K562 treated with DMSO at 1 percent for 24 hours (cell line): ENCODE data around the gene G6PC1. TPM values are rescaled to one million over a fixed set of nuclear protein-coding genes. Genes with fewer than 3 reads are reported as not detected.

Experiments
- total RNA-seq: library from RNA; unstranded; fragments of 300-600 nt; gene quantifications from 2 replicates; pipeline ENCODE4 v1.2.3, GENCODE V29; 2022; ENCODE audit warnings: low read depth; ENCODE audit not compliant: insufficient read depth

Gene G6PC1
- total RNA-seq = not detected in 2 replicates

GRCh38 chr17:42900460-42901331 lies at the start of gene G6PC1:
Gene G6PC1 (plus strand): TSS chr17:42900799. CDS start chr17:42900877, 78 bp downstream.

GRCh38 chr17:42850954-42851353 lies 49.6 kb upstream of the G6PC1 start, which contains the start of gene AOC3:
Gene AOC3 (plus strand): TSS chr17:42851199. CDS start chr17:42851344, 145 bp downstream.

Other genes starting within 250 kb of the G6PC1 start
- not detected in 2 replicates for gene TUBG2, start 241.5 kb upstream of the G6PC1 start, total RNA-seq
- 60.2 and 68.6 TPM in 2 replicates for gene PLEKHH3, start 223.8 kb upstream of the G6PC1 start, total RNA-seq
- gene CCR10, start 219.0 kb upstream of the G6PC1 start, total RNA-seq = 14.6 and 19.4 TPM in 2 replicates
- gene CNTNAP1, start 218.3 kb upstream of the G6PC1 start, total RNA-seq = 3.1 TPM in 2 replicates
- gene EZH1, start 155.8 kb upstream of the G6PC1 start, total RNA-seq = 16.8 and 17.2 TPM in 2 replicates
- not detected in 2 replicates for gene RAMP2, start 139.6 kb upstream of the G6PC1 start, total RNA-seq
- gene VPS25, start 127.3 kb upstream of the G6PC1 start, total RNA-seq = 155 and 161 TPM in 2 replicates
- 6.2 and 6.8 TPM in 2 replicates for gene WNK4, start 120.2 kb upstream of the G6PC1 start, total RNA-seq
- 66.2 and 80.9 TPM in 2 replicates for gene COA3, start 102.1 kb upstream of the G6PC1 start, total RNA-seq
- 0.37 and 0.80 TPM in 2 replicates for gene CNTD1, start 101.9 kb upstream of the G6PC1 start, total RNA-seq
- gene BECN1, start 76.5 kb upstream of the G6PC1 start, total RNA-seq = 39.2 and 41.3 TPM in 2 replicates
- 115 and 117 TPM in 2 replicates for gene PSME3, start 67.4 kb upstream of the G6PC1 start, total RNA-seq
- gene AOC2, start 56.2 kb upstream of the G6PC1 start, total RNA-seq = 2.2 and 2.9 TPM in 2 replicates
- gene AOC3, start 49.6 kb upstream of the G6PC1 start, total RNA-seq = 1.7 and 2.0 TPM in 2 replicates
- 23.9 and 24.7 TPM in 2 replicates for gene AARSD1, start 63.7 kb downstream of the G6PC1 start, total RNA-seq
- 0.73 and 1.0 TPM in 2 replicates for gene PTGES3L, start 79.3 kb downstream of the G6PC1 start, total RNA-seq
- 17.0 and 19.9 TPM in 2 replicates for gene RUNDC1, start 79.8 kb downstream of the G6PC1 start, total RNA-seq
- 4,273 and 4,634 TPM in 2 replicates for gene RPL27, start 97.6 kb downstream of the G6PC1 start, total RNA-seq
- 75.5 and 79.6 TPM in 2 replicates for gene IFI35, start 106.0 kb downstream of the G6PC1 start, total RNA-seq
- 429 and 434 TPM in 2 replicates for gene VAT1, start 121.6 kb downstream of the G6PC1 start, total RNA-seq
- gene RND2, start 124.4 kb downstream of the G6PC1 start, total RNA-seq = 4.0 and 5.1 TPM in 2 replicates
- 52.4 and 56.6 TPM in 2 replicates for gene BRCA1, start 224.6 kb downstream of the G6PC1 start, total RNA-seq